GM12891 (cell line): ENCODE results near the gene FSTL1. TPM values are rescaled to one million over a fixed set of nuclear protein-coding genes. Genes with fewer than 3 reads are reported as not detected.

Experiments used
- DNase-seq: peaks from one replicate; pipeline ENCODE4 v3.0.0; 2011; ENCODE audit warnings: low spot score; ENCODE audit not compliant: insufficient read length
- FAIRE-seq: peaks from 2 replicates; lab custom pipeline; 2011; peaks lifted over from hg19 to GRCh38; lab: Jason Lieb, UNC
- PAX5 ChIP-seq: IDR thresholded peaks from 2 replicates; pipeline ENCODE4 v1.6.1; 2011; ENCODE audit warnings: low read length, moderate library complexity, mild to moderate bottlenecking; ENCODE audit not compliant: insufficient read depth, severe bottlenecking
- POLR2A ChIP-seq: IDR thresholded peaks from 2 replicates; pipeline ENCODE4 v1.6.1; 2011; ENCODE audit warnings: low read depth, low read length, control low read depth
- POLR2AphosphoS5 ChIP-seq: IDR thresholded peaks from 2 replicates; pipeline ENCODE4 v1.6.1; 2011; ENCODE audit warnings: low read depth, low read length, control low read depth
- POU2F2 ChIP-seq: IDR thresholded peaks from 2 replicates; pipeline ENCODE4 v1.6.1; 2011; ENCODE audit warnings: low read depth, mild to moderate bottlenecking, control low read depth, low read length, moderate library complexity
- SPI1 ChIP-seq: IDR thresholded peaks from 2 replicates; pipeline ENCODE4 v1.6.1; 2011; ENCODE audit warnings: low read depth, low read length, control low read depth
- TAF1 ChIP-seq: IDR thresholded peaks from 2 replicates; pipeline ENCODE4 v1.6.1; 2011; ENCODE audit warnings: low read depth, low read length, control low read depth
- polyA plus RNA-seq: library from polyadenylated mRNA; unstranded; fragments of >200 nt; gene quantifications from one replicate; pipeline ENCODE4 v1.2.1, GENCODE V29; 2012; ENCODE audit warnings: low read depth, missing spikeins, inconsistent platforms; ENCODE audit not compliant: missing spikeins

FSTL1 gene
- 0.09 TPM for polyA plus RNA-seq

DNA sequence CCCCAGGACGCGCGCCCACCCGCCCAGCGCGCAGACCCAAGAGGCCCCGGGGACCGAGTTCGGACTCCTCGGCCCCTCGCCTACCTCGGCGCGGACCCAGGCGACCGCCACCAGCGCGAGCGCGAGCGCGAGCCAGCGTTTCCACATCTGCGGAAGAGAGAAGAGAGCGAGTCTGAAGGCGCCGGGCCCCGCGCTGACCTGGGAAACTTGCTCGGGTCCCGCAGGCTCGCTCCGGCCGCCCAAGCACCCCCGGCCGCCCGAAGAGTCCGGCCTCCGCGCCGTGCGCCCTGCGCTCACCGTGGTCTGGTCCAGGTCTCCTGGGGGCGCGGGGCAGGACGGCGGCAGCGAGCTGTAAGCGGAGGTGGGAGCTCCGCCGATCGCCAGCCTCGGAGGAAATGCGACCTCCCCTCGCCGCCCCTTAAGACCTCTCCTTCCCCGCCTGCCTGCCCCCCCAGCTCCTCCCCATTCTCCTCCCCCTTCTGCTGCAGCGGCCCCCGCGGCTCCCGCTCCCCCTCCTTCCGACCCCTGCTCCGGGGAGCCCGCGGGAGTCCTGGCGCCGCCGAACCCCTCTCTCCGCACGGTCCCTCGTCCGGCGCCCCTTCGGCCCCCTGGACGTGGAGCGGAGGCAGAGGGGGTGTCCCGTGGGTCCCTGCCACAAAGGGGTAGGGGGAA, at the start of gene FSTL1:
Gene FSTL1 (minus strand): TSS at position 393 of the 672 bp plus-strand sequence. CDS start 246 bp downstream, at position 147.
- no peak for TF ChIP-seq POU2F2
- no peak for TF ChIP-seq POLR2A
- no peak for TF ChIP-seq SPI1
- no peak for TF ChIP-seq POLR2AphosphoS5
- no peak for TF ChIP-seq TAF1
- TF ChIP-seq PAX5: no peak
- DNase-seq (peak; percentile 37), FAIRE-seq (no peak)

- DNase-seq (no peak), FAIRE-seq (no peak)
- TF ChIP-seq PAX5 (no peak), POU2F2 (no peak), POLR2A (no peak), TAF1 (no peak), SPI1 (no peak), POLR2AphosphoS5 (no peak)
Measured at GRCh38 chr3:120498556-120499346, 48.0 kb upstream of the FSTL1 start.

DNA sequence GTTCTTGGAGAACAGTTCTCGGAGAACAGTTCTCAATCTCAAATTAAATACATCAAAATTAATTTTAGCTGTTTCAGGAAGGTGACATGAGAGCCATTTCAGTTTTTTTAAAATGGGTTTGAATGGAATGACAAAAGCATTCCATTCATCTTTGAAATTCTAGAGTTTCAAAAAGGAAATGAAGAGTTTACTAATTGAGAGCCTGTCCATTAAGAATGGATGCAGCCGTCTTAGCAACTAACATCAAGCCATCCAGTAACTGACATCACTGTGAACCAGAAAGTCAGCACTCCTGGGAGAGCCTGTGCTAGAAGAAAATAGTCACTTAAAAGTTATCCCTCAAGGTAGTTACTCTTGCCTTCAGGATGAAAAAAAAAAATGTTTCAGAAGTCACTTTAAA, 47.0 kb upstream of the FSTL1 start:
- FAIRE-seq: no peak
- no peak for TF ChIP-seq POLR2A
- no peak for TF ChIP-seq SPI1
- TF ChIP-seq POLR2AphosphoS5: no peak
- TF ChIP-seq POU2F2: no peak
- TF ChIP-seq TAF1: no peak
- TF ChIP-seq PAX5: no peak
- no peak for DNase-seq

GRCh38 chr3:120497336-120497735, 46.5 kb upstream of the FSTL1 start:
- FAIRE-seq: no peak
- no peak for DNase-seq
- TF ChIP-seq TAF1: no peak
- no peak for TF ChIP-seq POU2F2
- no peak for TF ChIP-seq PAX5
- no peak for TF ChIP-seq SPI1

- no peak for TF ChIP-seq POLR2AphosphoS5
- no peak for TF ChIP-seq SPI1
- TF ChIP-seq TAF1: no peak
- no peak for TF ChIP-seq POU2F2
- TF ChIP-seq PAX5: no peak
- TF ChIP-seq POLR2A: no peak
- DNase-seq: no peak
Measured at GRCh38 chr3:120496278-120497002, 45.6 kb upstream of the FSTL1 start.

GRCh38 chr3:120495809-120496208, 45.0 kb upstream of the FSTL1 start:
- DNase-seq (no peak), FAIRE-seq (no peak)
- TF ChIP-seq POU2F2: no peak
- no peak for TF ChIP-seq POLR2A
- TF ChIP-seq SPI1: no peak
- TF ChIP-seq PAX5: no peak
- TF ChIP-seq TAF1: no peak
- TF ChIP-seq POLR2AphosphoS5: no peak

More at GRCh38 chr3:120496278-120497002, 45.6 kb upstream of the FSTL1 start:
- FAIRE-seq: no peak

- no peak for FAIRE-seq
- no peak for DNase-seq
- TF ChIP-seq POLR2A (no peak), POU2F2 (no peak), SPI1 (no peak), TAF1 (no peak), POLR2AphosphoS5 (no peak), PAX5 (no peak)
Measured at GRCh38 chr3:120492103-120492502, 41.3 kb upstream of the FSTL1 start.

DNA sequence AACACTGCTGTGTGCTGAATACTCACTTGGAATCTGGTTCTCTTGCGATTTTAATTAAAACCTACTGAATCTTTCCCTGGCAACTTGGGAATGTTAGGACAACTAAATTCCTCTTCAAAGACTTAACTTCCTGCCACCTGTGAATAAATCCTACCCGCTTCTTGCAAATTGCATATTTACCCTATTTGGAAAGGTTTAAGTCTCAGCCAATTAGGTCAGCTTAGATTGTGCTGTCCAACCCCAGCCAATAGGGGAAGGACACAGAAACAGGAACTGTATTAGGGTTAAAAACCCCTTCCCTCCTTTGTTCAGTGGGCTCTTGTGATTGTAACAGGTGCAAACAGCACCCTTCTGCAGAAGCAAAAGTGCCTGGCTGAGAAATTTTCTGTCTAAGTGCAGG, 38.6 kb upstream of the FSTL1 start:
- DNase-seq (no peak), FAIRE-seq (no peak)
- no peak for TF ChIP-seq PAX5

DNA sequence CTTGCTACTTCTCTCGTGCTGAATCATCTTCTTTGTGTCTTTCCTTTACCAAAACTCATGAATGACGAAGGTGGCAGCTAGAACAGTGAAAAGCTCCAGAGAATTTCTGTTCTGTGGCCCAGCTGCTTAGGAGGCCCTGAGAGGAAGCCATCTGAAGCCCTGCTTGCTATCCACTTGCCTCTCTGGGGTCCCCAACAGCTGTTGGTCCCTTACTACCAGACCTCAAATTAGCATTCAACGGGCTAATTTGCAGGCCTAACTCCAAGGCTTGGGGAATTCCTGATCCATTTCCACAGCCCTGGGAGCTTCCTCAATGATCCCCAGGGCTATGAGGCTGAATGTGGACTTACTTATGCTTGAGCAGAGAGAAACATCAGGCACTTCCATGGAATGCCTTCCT, 37.5 kb upstream of the FSTL1 start:
- no peak for DNase-seq
- TF ChIP-seq TAF1: no peak
- no peak for TF ChIP-seq POLR2A
- TF ChIP-seq PAX5: no peak
- no peak for TF ChIP-seq POU2F2
- TF ChIP-seq SPI1: no peak
- FAIRE-seq: no peak

DNA sequence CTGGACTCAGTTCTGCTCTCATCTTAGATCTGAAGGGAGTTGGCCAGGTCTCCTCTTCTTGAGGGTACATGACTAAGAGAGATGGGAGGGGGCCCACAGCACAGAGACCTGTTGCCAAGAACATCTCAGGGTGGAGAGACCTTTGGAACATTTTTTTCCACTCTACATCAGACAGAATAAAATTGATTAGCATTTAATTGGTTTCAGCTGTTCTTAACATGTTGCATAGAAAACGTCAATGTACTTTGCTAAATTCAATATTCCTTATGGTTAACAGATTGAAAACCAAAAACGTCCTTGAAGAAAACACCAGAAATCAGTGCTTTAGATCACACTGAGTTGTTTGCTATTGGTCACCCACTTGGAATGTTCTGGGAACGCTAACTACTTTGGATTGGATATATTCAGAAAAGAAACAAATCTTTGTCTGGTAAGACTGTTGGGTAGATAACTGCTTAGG, 36.4 kb upstream of the FSTL1 start:
- no peak for TF ChIP-seq TAF1
- TF ChIP-seq SPI1: no peak
- TF ChIP-seq POLR2A: no peak
- TF ChIP-seq PAX5: no peak
- TF ChIP-seq POLR2AphosphoS5: no peak
- no peak for TF ChIP-seq POU2F2
- FAIRE-seq (no peak), DNase-seq (no peak)
